ENCODE data around the gene EFNB2.

The EFNB2 gene

GRCh38 chr13:106515635-106516254, 19.7 kb downstream of the EFNB2 start:
- Histone ChIP-seq H2AFZ (ENCODE audit: low read length) (no peak overlapping the region), H3K9me2 (replicated peaks; ENCODE audit: insufficient read depth, low read length) (no peaks in the 10 kb centered on the region), H3F3A (ENCODE audit: insufficient read depth, low read length) (no peaks in the 10 kb centered on the region), H3K79me2 (ENCODE audit: low read length) (no peaks in the 10 kb centered on the region), H3K27ac (ENCODE audit: low read length) (no peak overlapping the region), H3K9me3 (replicated peaks; ENCODE audit: insufficient read depth, low read length) (no peaks in the 10 kb centered on the region), H3K9ac (ENCODE audit: low read length) (no peak overlapping the region), H4K20me1 (ENCODE audit: insufficient read depth, low read length) (no peaks in the 10 kb centered on the region), H3K4me2 (ENCODE audit: low read depth, low read length) (no peak overlapping the region), H3K4me1 (ENCODE audit: low read length) (no peaks in the 10 kb centered on the region), H3K36me3 (replicated peaks; ENCODE audit: insufficient read depth, low read length) (no peaks in the 10 kb centered on the region), H3K4me3 (ENCODE audit: low read length) (no peak overlapping the region), H3K27me3 (replicated peaks; ENCODE audit: insufficient read depth, low read length) (no peaks in the 10 kb centered on the region)
- no peak for DNase-seq
- no peak for TF ChIP-seq EZH2 (optimal IDR thresholded peaks at IDR 0.05; ENCODE audit: low read depth, low read length)
- no peak for TF ChIP-seq EZH2phosphoT487 (IDR thresholded peaks at IDR 0.05; ENCODE audit: low read length)
- TF ChIP-seq CTCF (IDR thresholded peaks at IDR 0.05; ENCODE audit: low read length), result no peak

- H3K9ac ChIP-seq (ENCODE audit: low read length), result no peak overlapping the region
- H3K79me2 ChIP-seq (ENCODE audit: low read length), result no peaks in the 10 kb centered on the region
- H3K27ac ChIP-seq (ENCODE audit: low read length), result no peak overlapping the region
- H3K9me3 ChIP-seq (replicated peaks; ENCODE audit: insufficient read depth, low read length), result no peaks in the 10 kb centered on the region
- no peaks in the 10 kb centered on the region for H3K36me3 ChIP-seq (replicated peaks; ENCODE audit: insufficient read depth, low read length)
- H3F3A ChIP-seq (ENCODE audit: insufficient read depth, low read length), result no peaks in the 10 kb centered on the region
- no peak overlapping the region for H3K4me2 ChIP-seq (ENCODE audit: low read depth, low read length)
- no peaks in the 10 kb centered on the region for H4K20me1 ChIP-seq (ENCODE audit: insufficient read depth, low read length)
- no peak for DNase-seq
- TF ChIP-seq CTCF (IDR thresholded peaks at IDR 0.05; ENCODE audit: low read length) (no peak), EZH2phosphoT487 (IDR thresholded peaks at IDR 0.05; ENCODE audit: low read length) (no peak), EZH2 (optimal IDR thresholded peaks at IDR 0.05; ENCODE audit: low read depth, low read length) (no peak)
- H3K4me1 ChIP-seq (ENCODE audit: low read length), result no peaks in the 10 kb centered on the region
- no peak overlapping the region for H3K4me3 ChIP-seq (ENCODE audit: low read length)
- no peaks in the 10 kb centered on the region for H3K9me2 ChIP-seq (replicated peaks; ENCODE audit: insufficient read depth, low read length)
- H2AFZ ChIP-seq (ENCODE audit: low read length), result no peak overlapping the region
- no peaks in the 10 kb centered on the region for H3K27me3 ChIP-seq (replicated peaks; ENCODE audit: insufficient read depth, low read length)
These were observed 20.4 kb downstream of the EFNB2 start for GRCh38 chr13:106514928-106515634.

- no peak overlapping the region for H3K9ac ChIP-seq (ENCODE audit: low read length)
- no peak overlapping the region for H3K27ac ChIP-seq (ENCODE audit: low read length)
- no peaks in the 10 kb centered on the region for H4K20me1 ChIP-seq (ENCODE audit: insufficient read depth, low read length)
- DNase-seq, result no peak
- no peaks in the 10 kb centered on the region for H3K4me1 ChIP-seq (ENCODE audit: low read length)
- no peaks in the 10 kb centered on the region for H3K27me3 ChIP-seq (replicated peaks; ENCODE audit: insufficient read depth, low read length)
- no peak overlapping the region for H3K4me3 ChIP-seq (ENCODE audit: low read length)
- H3K79me2 ChIP-seq (ENCODE audit: low read length), result no peaks in the 10 kb centered on the region
- H3K36me3 ChIP-seq (replicated peaks; ENCODE audit: insufficient read depth, low read length), result no peaks in the 10 kb centered on the region
- H3F3A ChIP-seq (ENCODE audit: insufficient read depth, low read length), result no peaks in the 10 kb centered on the region
- TF ChIP-seq EZH2phosphoT487 (IDR thresholded peaks at IDR 0.05; ENCODE audit: low read length) (no peak), CTCF (IDR thresholded peaks at IDR 0.05; ENCODE audit: low read length) (no peak), EZH2 (optimal IDR thresholded peaks at IDR 0.05; ENCODE audit: low read depth, low read length) (no peak)
- H3K9me3 ChIP-seq (replicated peaks; ENCODE audit: insufficient read depth, low read length), result no peaks in the 10 kb centered on the region
- no peak overlapping the region for H2AFZ ChIP-seq (ENCODE audit: low read length)
- no peak overlapping the region for H3K4me2 ChIP-seq (ENCODE audit: low read depth, low read length)
- H3K9me2 ChIP-seq (replicated peaks; ENCODE audit: insufficient read depth, low read length), result no peaks in the 10 kb centered on the region
These were observed 22.2 kb downstream of the EFNB2 start for GRCh38 chr13:106513025-106513983.

Measured in MM.1S (cell line).